ENCODE data around the gene CCDC127.
"Not testable (repeated sequence)": the region's sequence is repeated elsewhere in the genome, so short reads cannot be mapped to it uniquely, and the experiment has no call there.

Gene CCDC127

GRCh38 chr5:171801-172331, 46.1 kb downstream of the CCDC127 start:
- DNase-seq = no peak

DNA sequence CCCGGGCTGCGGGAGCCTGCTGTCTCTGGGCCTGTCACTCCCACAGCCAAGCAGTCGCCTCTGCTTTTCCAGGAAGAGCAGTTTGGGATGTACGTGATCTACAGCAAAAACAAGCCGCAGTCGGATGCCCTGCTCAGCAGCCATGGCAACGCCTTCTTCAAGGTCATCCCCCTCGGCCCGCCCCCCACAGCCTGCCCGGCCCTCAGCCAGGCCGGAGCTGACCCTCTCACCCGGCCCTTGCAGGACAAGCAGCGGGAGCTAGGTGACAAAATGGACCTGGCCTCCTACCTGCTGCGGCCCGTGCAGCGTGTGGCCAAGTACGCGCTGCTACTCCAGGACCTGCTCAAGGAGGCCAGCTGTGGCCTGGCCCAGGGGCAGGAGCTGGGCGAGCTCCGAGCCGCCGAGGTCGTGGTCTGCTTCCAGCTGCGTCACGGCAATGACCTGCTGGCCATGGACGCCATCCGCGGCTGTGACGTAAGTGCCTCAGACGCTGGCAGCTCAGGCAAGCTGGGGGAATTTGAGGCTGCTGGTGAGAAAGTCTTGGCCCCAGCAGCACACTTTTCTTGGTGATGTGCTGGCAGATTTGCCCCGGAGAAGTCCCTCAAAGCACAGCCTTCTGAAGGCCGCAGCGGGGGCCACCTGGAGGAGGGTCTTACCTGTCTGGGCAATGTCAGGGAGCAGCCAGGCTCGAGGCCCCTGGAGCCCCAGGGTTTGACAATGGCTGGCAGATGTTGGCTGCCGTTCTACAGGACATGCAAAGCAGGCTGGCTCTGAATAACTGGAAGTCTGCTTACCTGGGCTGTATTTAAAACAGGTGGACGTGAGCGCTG, 46.8 kb downstream of the CCDC127 start:
- no peak for DNase-seq

GRCh38 chr5:169728-170094, 48.2 kb downstream of the CCDC127 start:
- DNase-seq = no peak

GRCh38 chr5:169071-169727, 48.8 kb downstream of the CCDC127 start:
- peak; percentile 34 for DNase-seq

DNA sequence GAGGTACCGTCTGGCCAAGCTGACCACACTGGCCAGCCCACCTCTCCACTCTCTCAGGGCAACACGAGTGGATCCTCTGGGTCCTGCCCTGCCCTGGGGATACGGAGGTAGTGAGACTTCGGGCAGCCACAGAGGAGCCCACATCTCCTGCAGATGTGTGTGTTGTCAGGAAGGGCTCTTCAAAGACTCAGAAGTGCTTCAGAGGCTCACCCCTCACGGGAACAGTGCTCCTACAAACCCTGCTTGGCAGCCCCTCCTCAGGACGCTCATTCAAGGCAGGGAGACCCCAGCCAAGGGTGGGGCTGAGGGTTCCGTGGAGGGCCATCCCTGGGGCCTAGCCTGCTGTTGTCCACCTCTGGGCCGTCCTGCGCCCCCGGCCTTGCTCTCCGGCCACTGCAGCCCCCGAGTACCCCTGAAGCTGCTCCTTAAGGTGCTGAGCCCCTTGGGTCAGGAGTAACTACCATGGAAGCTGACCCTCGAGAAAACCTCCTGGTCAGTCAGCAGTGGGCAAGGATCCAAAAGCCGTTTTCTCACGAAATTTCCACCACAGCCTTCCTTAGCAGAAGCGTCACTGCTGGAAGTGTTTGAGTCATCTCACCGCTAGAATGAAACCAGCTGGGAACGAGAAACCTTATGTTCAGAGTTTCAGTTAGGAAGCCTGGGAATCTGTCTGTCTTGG, 49.8 kb downstream of the CCDC127 start:
- peak; percentile 95 for DNase-seq

DNA sequence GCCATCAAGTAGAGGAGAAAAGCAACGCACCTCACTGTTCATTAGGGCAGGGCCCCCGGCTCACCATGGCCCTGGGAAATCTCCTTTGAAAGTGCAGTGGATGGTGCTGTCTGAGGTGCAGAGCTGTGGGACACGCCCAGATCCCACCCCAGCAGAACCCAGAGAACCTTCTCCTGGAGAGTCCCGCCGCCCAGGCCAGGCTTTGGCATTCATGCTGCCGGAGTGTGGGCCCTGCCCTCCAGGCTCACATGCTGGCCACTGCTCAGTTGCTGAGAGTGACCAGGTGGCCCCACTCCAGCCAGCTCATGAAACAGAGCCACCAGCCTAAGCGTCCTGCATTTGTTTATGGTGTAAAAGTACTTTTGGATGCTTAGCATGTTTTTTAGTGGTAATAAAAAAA, 50.4 kb downstream of the CCDC127 start:
- no peak for DNase-seq

DNA sequence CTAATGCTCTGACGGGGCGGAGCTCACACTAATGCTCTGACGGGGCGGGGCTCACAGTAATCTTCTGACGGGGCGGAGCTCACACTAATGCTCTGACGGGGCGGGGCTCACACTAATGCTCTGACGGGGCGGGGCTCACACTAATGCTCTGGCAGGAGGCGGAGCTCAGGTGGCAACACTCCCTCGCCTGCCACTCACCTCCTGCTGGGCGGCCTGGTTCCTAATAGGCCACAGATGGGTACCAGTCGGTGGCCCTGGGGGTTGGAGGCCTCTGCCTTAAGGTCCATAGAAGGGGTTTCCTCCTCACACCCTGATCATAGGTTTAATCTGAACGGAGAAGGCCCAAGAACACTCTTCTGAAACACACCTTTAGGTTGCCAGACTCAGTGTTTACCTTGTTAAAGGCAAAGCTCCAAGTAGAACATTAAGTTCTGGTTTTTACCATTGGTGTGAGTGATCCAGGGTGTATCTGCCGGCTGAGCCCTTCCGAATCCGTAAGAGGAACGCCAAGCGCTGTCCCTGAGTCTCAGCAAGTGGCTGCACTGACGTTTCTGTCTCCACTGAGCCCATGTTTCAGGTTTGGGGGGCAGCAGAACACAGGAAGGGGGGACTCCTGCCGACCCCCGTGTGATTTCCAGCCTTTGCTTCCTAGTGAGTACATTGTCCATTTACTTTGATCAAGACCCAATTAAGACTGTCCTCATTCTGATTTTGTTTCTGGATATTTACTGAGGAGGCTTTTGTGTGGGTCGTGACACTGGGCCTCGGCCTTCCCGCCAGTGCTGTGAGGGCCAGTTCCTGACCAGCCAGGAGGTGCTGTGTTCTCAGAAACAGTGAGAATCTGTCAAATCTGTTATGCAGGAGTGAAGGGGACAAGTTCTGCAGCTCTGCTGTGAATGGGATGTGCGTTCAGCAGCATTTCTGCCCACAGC, 51.2 kb downstream of the CCDC127 start:
- DNase-seq = no peak

- DNase-seq = not testable (repeated sequence)
These were observed 53.2 kb downstream of the CCDC127 start for GRCh38 chr5:164783-165182.

GRCh38 chr5:164244-164643, 53.7 kb downstream of the CCDC127 start:
- no peak for DNase-seq

GRCh38 chr5:163841-164240, 54.1 kb downstream of the CCDC127 start:
- DNase-seq = no peak

- no peak for DNase-seq
These were observed 54.7 kb downstream of the CCDC127 start for GRCh38 chr5:163338-163620.

DNA sequence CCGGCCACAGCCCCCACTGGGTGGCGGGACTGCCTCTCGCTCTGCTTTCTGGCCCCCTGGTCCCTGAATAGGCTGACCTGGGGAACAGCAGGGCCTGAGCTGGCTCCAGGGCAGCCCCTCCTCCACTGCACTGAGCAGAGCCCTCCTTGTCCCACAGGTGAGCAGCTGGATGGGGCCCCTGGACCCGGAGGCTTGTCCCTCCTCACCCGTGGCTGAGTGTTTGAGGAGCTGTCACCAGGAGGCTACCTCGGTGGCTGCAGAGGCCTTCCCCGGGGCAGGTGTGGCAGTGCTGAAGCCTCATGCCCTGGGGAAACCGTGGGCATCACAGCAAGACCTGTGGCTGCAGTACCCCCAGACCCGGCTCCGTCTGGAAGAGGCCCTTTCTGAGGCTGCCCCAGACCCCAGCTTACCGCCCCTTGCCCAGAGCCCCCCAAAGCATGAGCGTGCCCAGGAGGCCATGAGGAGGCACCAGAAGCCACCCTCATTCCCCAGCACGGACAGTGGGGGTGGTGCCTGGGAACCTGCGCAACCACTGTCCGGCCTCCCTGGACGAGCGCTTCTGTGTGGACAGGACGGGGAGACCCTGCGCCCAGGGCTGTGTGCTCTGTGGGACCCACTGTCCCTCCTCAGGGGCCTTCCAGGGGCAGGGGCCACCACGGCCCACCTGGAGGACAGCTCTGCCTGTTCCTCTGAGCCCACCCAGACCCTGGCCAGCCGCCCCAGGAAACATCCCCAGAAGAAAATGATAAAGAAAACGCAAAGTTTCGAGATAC, 55.2 kb downstream of the CCDC127 start:
- DNase-seq = no peak

- DNase-seq = no peak
These were observed 55.8 kb downstream of the CCDC127 start for GRCh38 chr5:162190-162564.

- DNase-seq = no peak
These were observed 56.2 kb downstream of the CCDC127 start for GRCh38 chr5:161803-162110.

- no peak for DNase-seq
These were observed 56.8 kb downstream of the CCDC127 start for GRCh38 chr5:160921-161802.

- peak; percentile 47 for DNase-seq
These were observed 57.8 kb downstream of the CCDC127 start for GRCh38 chr5:160173-160510.

DNA sequence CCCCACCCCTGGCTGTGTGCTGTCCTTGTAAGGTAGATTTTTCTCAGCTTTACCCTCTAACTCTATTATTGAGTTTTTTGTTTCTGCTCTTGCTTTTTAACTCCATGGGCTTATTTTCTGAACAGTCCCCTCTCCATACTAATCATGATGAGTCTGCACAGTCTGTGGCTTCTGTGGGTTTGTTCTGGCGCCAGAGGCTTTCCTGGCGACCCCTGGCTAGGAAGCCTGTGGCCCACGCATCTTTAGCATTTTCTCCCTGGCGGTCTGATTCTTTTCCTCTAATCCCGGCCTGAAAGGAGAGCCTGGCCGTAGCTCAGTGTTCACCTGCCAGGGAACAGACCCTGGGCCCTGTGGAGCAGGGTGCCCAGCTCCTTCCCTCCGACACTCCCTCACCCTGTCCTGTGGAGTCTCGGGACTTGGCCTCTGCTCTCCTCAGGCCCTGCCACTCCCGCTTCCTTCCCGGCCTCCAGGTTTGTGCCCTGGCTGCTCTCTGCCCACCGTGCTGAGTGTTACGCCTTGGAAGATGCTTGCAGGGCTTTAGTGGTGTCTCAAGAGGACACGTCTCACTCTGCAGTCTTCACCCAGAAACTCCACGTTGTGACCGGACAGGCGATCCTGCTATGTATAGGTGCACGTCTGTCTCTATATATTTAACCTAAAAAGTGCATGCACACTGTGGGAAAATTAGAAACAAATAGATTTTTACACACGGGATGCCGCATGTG, 58.3 kb downstream of the CCDC127 start:
- DNase-seq = peak; percentile 78

- no peak for DNase-seq
These were observed 59.0 kb downstream of the CCDC127 start for GRCh38 chr5:158807-159447.

DNA sequence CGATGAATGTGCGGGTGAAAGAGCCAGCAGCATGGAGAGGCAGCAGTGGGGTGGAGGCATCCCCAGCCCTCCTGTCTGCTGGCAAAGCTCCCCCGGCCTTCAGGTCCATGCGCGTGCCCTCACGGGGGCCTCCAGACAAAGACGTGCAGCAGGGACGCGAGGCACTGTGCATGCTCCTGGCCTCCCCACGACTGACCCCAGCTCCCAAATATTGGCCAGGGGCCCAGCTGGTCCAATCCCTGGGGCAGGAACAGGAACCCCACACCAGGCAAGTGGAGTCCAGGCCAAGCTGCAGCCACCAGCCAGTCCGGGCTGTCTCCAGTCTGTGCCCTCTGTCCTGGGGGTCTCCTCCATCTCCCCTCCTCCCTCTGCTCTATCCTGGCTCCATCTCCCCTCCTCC, 60.2 kb downstream of the CCDC127 start:
- DNase-seq = no peak
